DND-41 (cell line): ENCODE results near the gene PC.
"Not testable (repeated sequence)": the region's sequence is repeated elsewhere in the genome, so short reads cannot be mapped to it uniquely, and the experiment has no call there.

Source experiments
- ATAC-seq: fragments of 200-7000 bp; cut with Tn5 transposase; 3 replicates; pipeline ENCODE4 v1.9.1; 2021; ENCODE audit warnings: low read depth; ENCODE audit not compliant: insufficient read depth
- DNase-seq: peaks from one replicate; pipeline ENCODE4 v3.0.0-alpha.2; 2020
- H2AFZ ChIP-seq: 2 replicates; pipeline ENCODE4 v1.6.0; 2012; ENCODE audit warnings: low read depth, low read length
- H3K27ac ChIP-seq: 2 replicates; pipeline ENCODE4 v1.5.1; 2012; ENCODE audit warnings: low read length, inconsistent platforms
- H3K27me3 ChIP-seq: fragments of 200-600 bp; sonication (generic); 2 replicates; pipeline ENCODE4 v1.6.0; 2012; ENCODE audit warnings: low read length, mild to moderate bottlenecking, inconsistent platforms; ENCODE audit not compliant: insufficient read depth, poor library complexity
- H3K36me3 ChIP-seq: 2 replicates; pipeline ENCODE4 v1.5.1; 2012; ENCODE audit warnings: low read length, inconsistent platforms; ENCODE audit not compliant: insufficient read depth
- H3K4me1 ChIP-seq: 2 replicates; pipeline ENCODE4 v1.5.1; 2012; ENCODE audit warnings: mild to moderate bottlenecking, low read length; ENCODE audit not compliant: insufficient read depth
- H3K4me2 ChIP-seq: 2 replicates; pipeline ENCODE4 v1.6.0; 2012; ENCODE audit warnings: mild to moderate bottlenecking, moderate library complexity, low read length, inconsistent platforms; ENCODE audit not compliant: insufficient read depth
- H3K4me3 ChIP-seq, 2 experiments: fragments of 200-600 bp in 1 of 2; shearing (Covaris generic) in 1 of 2; 2 replicates each; pipeline ENCODE4 v1.5.1; 2012 to 2016; ENCODE audit warnings: inconsistent platforms in 2 of 2, low read length in 2 of 2, mild to moderate bottlenecking in 2 of 2, low read depth in 1 of 2, moderate library complexity in 1 of 2
- H3K79me2 ChIP-seq: 2 replicates; pipeline ENCODE4 v1.6.0; 2012; ENCODE audit warnings: low read length, inconsistent platforms; ENCODE audit not compliant: insufficient read depth
- H3K9ac ChIP-seq: 2 replicates; pipeline ENCODE4 v1.6.0; 2012; ENCODE audit warnings: low read depth, mild to moderate bottlenecking, inconsistent platforms, low read length, moderate library complexity
- H3K9me3 ChIP-seq: 2 replicates; pipeline ENCODE4 v1.5.1; 2012; ENCODE audit warnings: low read length, moderate library complexity, mild to moderate bottlenecking, inconsistent platforms; ENCODE audit not compliant: insufficient read depth, severe bottlenecking
- H4K20me1 ChIP-seq: 2 replicates; pipeline ENCODE4 v1.6.0; 2012; ENCODE audit warnings: low read length; ENCODE audit not compliant: insufficient read depth
- EZH2 ChIP-seq: IDR thresholded peaks from 3 replicates; pipeline ENCODE4 v1.6.1; 2012; ENCODE audit warnings: borderline replicate concordance, low read depth, mild to moderate bottlenecking, moderate library complexity, low read length, inconsistent platforms; ENCODE audit not compliant: severe bottlenecking
- TF ChIP-seq, protein P1 (sequence below): IDR thresholded peaks from 2 replicates; pipeline ENCODE4 v1.5.1; 2012; ENCODE audit warnings: borderline replicate concordance, low read length, moderate library complexity, mild to moderate bottlenecking; ENCODE audit not compliant: poor library complexity, severe bottlenecking; ENCODE audit errors: extremely low read depth

PC gene

DNA sequence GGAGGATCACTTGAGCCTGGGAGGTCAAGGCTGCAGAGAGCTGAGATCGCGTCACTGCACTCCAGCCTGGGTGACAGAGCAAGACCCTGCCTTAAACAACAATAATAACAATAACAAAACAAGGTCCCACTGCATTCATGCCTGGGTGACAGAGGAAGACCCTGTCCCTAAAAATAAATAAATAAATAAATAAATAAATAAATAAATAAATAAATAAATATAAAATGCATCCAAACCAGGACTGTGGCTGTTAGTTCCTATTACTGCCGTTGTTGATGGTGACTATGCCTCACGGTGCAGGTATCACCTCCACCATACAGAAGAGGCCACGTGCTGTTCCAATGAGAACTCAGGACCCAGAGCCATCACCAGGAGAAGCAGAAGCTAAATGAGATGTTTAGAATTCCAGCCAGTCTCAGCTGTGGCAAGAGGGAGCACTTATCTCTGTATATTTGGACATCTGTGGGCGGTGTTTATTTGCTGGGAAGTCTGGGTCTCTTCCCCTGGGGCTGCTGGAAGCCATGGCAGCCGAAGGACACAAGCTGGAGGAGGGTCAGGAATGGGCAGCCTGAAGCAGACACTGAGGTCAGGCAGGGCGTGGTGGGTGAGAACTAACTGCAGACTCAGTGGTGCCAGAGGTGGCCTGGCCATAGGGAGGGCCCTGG is 38.6 kb upstream of the PC start:
- Histone ChIP-seq H3K4me3 (no peak overlapping the region), H3K27me3 (no peaks in the 10 kb centered on the region), H3K36me3 (no peaks in the 10 kb centered on the region), H3K79me2 (no peaks in the 10 kb centered on the region), H4K20me1 (no peaks in the 10 kb centered on the region), H3K9ac (no peak overlapping the region), H3K27ac (no peak overlapping the region), H2AFZ (no peak overlapping the region), H3K4me2 (no peak overlapping the region), H3K4me1 (no peaks in the 10 kb centered on the region), H3K9me3 (no peaks in the 10 kb centered on the region)
- TF ChIP-seq, protein P1, sequence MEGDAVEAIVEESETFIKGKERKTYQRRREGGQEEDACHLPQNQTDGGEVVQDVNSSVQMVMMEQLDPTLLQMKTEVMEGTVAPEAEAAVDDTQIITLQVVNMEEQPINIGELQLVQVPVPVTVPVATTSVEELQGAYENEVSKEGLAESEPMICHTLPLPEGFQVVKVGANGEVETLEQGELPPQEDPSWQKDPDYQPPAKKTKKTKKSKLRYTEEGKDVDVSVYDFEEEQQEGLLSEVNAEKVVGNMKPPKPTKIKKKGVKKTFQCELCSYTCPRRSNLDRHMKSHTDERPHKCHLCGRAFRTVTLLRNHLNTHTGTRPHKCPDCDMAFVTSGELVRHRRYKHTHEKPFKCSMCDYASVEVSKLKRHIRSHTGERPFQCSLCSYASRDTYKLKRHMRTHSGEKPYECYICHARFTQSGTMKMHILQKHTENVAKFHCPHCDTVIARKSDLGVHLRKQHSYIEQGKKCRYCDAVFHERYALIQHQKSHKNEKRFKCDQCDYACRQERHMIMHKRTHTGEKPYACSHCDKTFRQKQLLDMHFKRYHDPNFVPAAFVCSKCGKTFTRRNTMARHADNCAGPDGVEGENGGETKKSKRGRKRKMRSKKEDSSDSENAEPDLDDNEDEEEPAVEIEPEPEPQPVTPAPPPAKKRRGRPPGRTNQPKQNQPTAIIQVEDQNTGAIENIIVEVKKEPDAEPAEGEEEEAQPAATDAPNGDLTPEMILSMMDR = no peak
- no peak for TF ChIP-seq EZH2
- DNase-seq (no peak), ATAC-seq (no peak)

- Histone ChIP-seq H3K4me2 (no peak overlapping the region), H3K4me1 (no peaks in the 10 kb centered on the region), H3K9ac (no peak overlapping the region), H3K36me3 (no peaks in the 10 kb centered on the region), H3K4me3 (no peak overlapping the region), H3K9me3 (no peaks in the 10 kb centered on the region), H3K27me3 (no peaks in the 10 kb centered on the region), H3K79me2 (no peaks in the 10 kb centered on the region), H3K27ac (no peak overlapping the region), H4K20me1 (no peaks in the 10 kb centered on the region), H2AFZ (no peak overlapping the region)
- ATAC-seq (no peak), DNase-seq (no peak)
- TF ChIP-seq EZH2 = no peak
- TF ChIP-seq, protein P1 = no peak
These were observed 33.9 kb upstream of the PC start for GRCh38 chr11:66992041-66992440.

GRCh38 chr11:66989360-66989759 is 31.2 kb upstream of the PC start:
- not testable (repeated sequence) for H3K4me2 ChIP-seq, H3K9ac ChIP-seq, H2AFZ ChIP-seq, H3K79me2 ChIP-seq, H4K20me1 ChIP-seq, H3K9me3 ChIP-seq, H3K4me3 ChIP-seq, H3K4me1 ChIP-seq, H3K27ac ChIP-seq, H3K27me3 ChIP-seq, ATAC-seq, H3K36me3 ChIP-seq
- peak; percentile 28 for DNase-seq

DNA sequence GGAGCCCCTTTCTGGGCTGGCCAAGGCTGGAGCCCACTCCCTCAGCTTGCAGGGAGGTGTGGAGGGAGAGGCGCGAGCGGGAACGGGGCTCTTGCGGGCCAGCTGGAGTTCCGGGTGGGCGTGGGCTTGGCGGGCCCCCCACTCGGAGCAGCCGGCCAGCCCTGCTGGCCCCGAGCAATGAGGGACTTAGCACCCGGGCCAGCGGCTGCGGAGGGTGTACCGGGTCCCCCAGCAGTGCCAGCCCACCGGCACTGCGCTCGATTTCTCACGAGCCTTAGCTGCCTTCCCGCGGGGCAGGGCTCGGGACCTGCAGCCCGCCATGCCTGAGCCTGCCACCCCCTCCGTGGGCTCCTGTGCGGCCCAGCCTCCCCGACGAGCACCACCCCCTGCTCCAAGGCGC is 30.6 kb upstream of the PC start:
- H3K79me2 ChIP-seq, H3K4me3 ChIP-seq, H3K27me3 ChIP-seq, H3K9ac ChIP-seq, H3K4me1 ChIP-seq, H4K20me1 ChIP-seq, H3K36me3 ChIP-seq, H2AFZ ChIP-seq, DNase-seq, H3K4me2 ChIP-seq, H3K9me3 ChIP-seq, H3K27ac ChIP-seq, ATAC-seq: not testable (repeated sequence)
